Endothelial cell (in vitro differentiated cells): ENCODE results near the gene ECEL1. TPM values are rescaled to one million over a fixed set of nuclear protein-coding genes. Genes with fewer than 3 reads are reported as not detected.
"Not testable (repeated sequence)": the region's sequence is repeated elsewhere in the genome, so short reads cannot be mapped to it uniquely, and the experiment has no call there.

ENCODE experiments used
- DNase-seq: peaks from one replicate; pipeline ENCODE4 v3.0.0; 2021; ENCODE audit warnings: low spot score
- H3K27ac Mint-ChIP-seq: one replicate; pipeline ENCODE4 v1.8.0; 2021; ENCODE audit warnings: mixed read lengths, inconsistent platforms; ENCODE audit not compliant: unreplicated experiment
- H3K27me3 Mint-ChIP-seq: one replicate; pipeline ENCODE4 v1.8.0; 2021; ENCODE audit warnings: mild to moderate bottlenecking, moderate library complexity, mixed read lengths, inconsistent platforms; ENCODE audit not compliant: unreplicated experiment
- H3K36me3 Mint-ChIP-seq: one replicate; pipeline ENCODE4 v1.8.0; 2021; ENCODE audit warnings: mild to moderate bottlenecking, low read depth, mixed read lengths, inconsistent platforms; ENCODE audit not compliant: unreplicated experiment
- H3K4me1 Mint-ChIP-seq: one replicate; pipeline ENCODE4 v1.8.0; 2021; ENCODE audit warnings: mild to moderate bottlenecking, mixed read lengths, inconsistent platforms; ENCODE audit not compliant: unreplicated experiment
- H3K4me3 Mint-ChIP-seq: one replicate; pipeline ENCODE4 v1.8.0; 2021; ENCODE audit warnings: mild to moderate bottlenecking, mixed read lengths, inconsistent platforms; ENCODE audit not compliant: unreplicated experiment
- H3K9me3 Mint-ChIP-seq: one replicate; pipeline ENCODE4 v1.8.0; 2021; ENCODE audit warnings: mixed read lengths, inconsistent platforms; ENCODE audit not compliant: unreplicated experiment
- CTCF ChIP-seq: fragments of 200-600 bp; sonication (generic); IDR thresholded peaks from one replicate; pipeline ENCODE4 v1.5.0; 2021; ENCODE audit warnings: antibody characterized with exemption; ENCODE audit not compliant: unreplicated experiment
- total RNA-seq: library from RNA; stranded (reverse); fragmentation: NEBNext Ultra II Directional; extraction: Animal tissue kit (Norgen Biotek cat#: 25700); gene quantifications from one replicate; pipeline ENCODE4 v1.2.1, GENCODE V29; 2021; ENCODE audit not compliant: unreplicated experiment

Gene ECEL1
- total RNA-seq, 1 donor from 2014 or later, result not detected

GRCh38 chr2:232533944-232534710 is 46.5 kb upstream of the ECEL1 start:
- Mint-ChIP-seq H3K4me1 (peaks cover 5% of the 10 kb centered on the region), H3K27ac (no peak overlapping the region), H3K27me3 (peaks cover 6% of the 10 kb centered on the region), H3K4me3 (no peak overlapping the region), H3K36me3 (peaks cover 4% of the 10 kb centered on the region), H3K9me3 (peaks cover 3% of the 10 kb centered on the region)
- no peak for DNase-seq
- no peak for TF ChIP-seq CTCF

GRCh38 chr2:232532821-232533220 is 45.2 kb upstream of the ECEL1 start:
- not testable (repeated sequence) for H3K9me3 Mint-ChIP-seq, H3K36me3 Mint-ChIP-seq, H3K4me3 Mint-ChIP-seq, H3K27ac Mint-ChIP-seq, H3K4me1 Mint-ChIP-seq, H3K27me3 Mint-ChIP-seq, DNase-seq

GRCh38 chr2:232532419-232532818 is 44.8 kb upstream of the ECEL1 start:
- TF ChIP-seq CTCF, result no peak
- H3K9me3 Mint-ChIP-seq, result peaks cover 3% of the 10 kb centered on the region

GRCh38 chr2:232530626-232531260 is 43.1 kb upstream of the ECEL1 start:
- no peak for DNase-seq
- Mint-ChIP-seq H3K9me3 (no peaks in the 10 kb centered on the region), H3K4me3 (no peak overlapping the region), H3K27ac (no peak overlapping the region), H3K27me3 (peaks cover 9% of the 10 kb centered on the region), H3K4me1 (no peaks in the 10 kb centered on the region), H3K36me3 (no peaks in the 10 kb centered on the region)
- no peak for TF ChIP-seq CTCF

More at GRCh38 chr2:232532419-232532818, 44.8 kb upstream of the ECEL1 start:
- no peak for DNase-seq
- Mint-ChIP-seq H3K27ac (no peak overlapping the region), H3K4me1 (no peaks in the 10 kb centered on the region), H3K27me3 (peaks cover 10% of the 10 kb centered on the region), H3K4me3 (no peak overlapping the region), H3K36me3 (peaks cover 4% of the 10 kb centered on the region)

GRCh38 chr2:232529806-232530547 is 42.3 kb upstream of the ECEL1 start:
- H3K4me3 Mint-ChIP-seq, result no peak overlapping the region
- TF ChIP-seq CTCF, result no peak
- peaks cover 9% of the 10 kb centered on the region for H3K27me3 Mint-ChIP-seq
- no peak for DNase-seq
- H3K4me1 Mint-ChIP-seq, result no peaks in the 10 kb centered on the region
- no peaks in the 10 kb centered on the region for H3K9me3 Mint-ChIP-seq
- H3K36me3 Mint-ChIP-seq, result no peaks in the 10 kb centered on the region
- no peak overlapping the region for H3K27ac Mint-ChIP-seq
